GM18870 (cell line): ENCODE measurements around the gene ZNF837.

Experiments
- ATAC-seq: cut with Tn5 transposase; IDR thresholded peaks from one replicate; pipeline ENCODE4 v1.9.1; 2021; ENCODE audit warnings: moderate library complexity; ENCODE audit not compliant: unreplicated experiment

Gene ZNF837

DNA sequence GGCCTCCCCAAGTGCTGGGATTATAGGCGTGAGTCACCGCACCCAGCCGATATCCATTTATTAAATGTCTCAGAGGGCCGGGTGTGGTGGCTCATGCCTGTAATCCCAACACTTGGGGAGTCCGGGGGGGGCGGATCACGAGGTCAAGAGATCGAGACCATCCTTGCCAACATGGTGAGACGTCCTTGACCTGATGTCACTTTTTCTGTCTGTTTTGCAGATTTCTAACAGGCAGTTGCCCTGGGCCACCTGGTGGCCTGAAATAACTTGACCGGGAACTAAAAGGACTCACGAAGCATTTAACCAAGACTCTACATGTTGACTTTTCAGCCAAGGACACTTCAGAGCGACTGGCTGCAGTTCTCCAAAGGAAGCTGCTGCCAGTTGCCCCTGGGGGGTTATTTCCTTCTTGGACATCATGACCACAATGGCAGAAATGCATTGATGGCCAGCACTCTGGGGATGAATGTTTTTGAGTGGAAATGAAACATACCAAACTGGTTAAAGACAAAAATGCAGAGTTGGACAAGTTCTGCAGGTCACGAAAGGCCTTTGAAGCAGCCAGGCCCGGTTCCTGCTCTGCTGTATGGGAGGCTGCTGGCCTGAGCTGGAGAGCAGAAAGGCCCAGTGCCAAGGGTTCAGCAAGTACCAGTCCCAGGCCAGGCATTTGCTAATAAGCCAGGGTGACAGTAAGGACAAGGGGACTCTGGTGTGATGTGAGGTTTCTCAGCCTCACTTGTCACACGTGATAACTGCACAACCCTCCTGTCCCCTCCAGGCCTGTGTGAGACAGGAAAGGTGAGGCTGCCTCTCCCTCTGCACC is 8.3 kb downstream of the ZNF837 start:
- ATAC-seq = no peak

DNA sequence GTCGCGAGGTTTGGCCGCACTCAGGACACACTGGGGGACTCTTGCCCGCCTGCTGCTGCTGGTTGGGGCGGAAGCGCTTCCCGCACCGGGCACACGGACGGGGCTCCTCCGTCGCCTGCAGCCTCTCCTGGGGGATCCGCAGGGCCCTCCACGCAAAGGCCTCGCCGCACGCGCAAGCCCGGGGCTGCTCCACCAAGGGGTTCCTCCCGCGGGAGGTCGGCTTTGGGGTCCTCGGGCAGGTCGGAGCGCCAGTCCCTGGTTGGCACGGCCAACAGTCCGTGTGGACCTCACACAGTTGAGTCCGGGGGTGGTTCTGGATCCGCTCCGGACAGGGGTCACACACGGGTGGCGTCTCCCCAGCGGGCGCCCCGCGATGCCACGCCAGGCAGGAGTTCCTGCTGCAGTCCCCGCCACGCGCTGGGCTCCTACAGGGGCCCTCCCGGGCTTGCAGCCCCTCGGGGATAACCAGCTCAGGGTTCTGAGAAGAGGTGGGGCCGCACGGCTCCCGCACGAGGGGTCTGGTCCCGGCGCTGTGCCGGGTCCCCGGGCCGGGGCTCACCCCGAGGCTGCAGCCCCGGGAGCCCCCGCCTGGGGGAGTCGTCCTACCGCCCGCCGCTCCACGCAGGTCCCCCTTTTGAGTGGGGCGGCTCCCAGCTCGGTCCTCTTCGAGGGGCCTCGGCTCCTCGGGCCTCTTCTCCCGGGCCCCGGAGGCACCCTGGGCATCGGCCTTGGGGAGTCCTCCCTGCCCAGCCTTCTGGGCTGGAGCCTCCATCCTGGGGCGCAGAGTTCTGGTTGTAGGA is 12.1 kb downstream of the ZNF837 start:
- ATAC-seq = no peak

DNA sequence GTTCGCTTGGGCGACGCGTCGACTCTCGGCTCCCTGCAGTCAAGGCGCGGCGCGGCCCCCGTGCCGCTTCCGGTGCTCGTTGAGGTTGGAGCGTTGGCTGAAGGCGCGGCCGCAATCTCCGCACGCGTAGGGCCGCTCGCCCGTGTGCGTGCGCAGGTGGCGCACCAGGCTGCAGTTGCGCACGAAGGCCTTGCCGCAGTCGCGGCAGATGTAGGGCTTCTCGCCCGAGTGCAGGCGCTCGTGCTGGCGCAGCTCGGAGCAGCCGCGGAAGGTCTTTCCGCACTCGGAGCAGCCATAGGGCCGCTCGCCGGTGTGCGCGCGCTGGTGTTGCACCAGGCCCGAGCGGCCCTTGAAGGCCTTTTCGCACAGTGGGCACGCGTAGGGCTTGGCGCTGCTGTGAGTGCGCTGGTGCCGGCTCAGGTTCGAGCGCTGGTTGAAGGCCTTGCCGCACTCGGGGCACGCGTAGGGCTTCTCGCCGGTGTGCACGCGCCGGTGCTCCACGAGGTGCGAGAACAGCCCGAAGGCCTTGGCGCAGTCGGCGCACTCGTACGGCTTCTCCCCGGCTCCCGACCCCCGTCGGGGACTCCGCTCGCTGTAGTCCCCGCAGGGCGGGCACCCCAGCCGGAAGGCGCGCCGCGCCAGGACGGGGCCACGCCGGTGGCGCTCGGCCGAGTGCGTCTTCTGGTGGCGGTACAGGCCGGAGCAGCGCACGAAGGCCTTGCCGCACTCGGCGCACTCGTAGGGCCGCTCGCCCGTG is 13.0 kb downstream of the ZNF837 start:
- no peak for ATAC-seq

DNA sequence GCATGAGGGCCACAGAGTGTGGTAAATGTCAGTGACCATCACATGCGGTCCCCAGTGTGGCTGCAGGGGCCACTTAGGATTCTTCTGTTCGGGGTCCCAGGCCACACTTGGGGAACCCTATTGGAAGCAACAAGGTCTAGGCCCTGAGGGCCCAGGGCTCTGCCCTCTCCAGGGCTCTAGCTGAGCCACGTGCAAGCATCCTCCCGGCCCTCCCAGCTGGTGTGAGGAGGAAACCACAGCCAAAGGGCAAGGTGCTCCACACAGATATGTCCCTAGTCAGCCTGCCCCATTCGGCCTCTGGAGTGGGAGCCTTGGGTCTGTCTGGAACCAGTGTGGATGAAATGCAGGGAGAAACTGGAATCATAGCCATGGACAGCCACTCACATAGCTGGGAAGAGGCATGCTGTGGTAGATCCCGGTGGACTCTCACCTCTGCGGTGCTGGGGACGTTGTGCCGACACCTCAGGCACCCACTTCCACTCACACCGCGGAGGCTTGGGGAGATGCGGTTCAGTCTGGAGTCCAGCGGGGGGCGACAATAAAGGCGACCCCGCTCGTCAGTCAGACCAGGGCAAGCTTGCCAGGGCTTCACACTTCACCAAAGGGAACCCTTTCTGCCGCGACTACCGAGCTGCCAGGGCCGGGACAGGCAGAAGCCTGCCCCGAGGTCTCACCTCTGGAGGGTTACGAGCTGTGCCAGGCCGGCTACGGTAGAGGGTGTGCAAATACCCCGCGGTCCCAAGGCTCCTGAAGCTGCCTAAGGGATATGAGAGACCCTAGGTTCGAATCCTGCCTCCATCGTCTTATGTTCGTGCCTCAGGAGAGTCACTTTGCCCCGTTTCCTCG is 14.0 kb downstream of the ZNF837 start:
- ATAC-seq = no peak

DNA sequence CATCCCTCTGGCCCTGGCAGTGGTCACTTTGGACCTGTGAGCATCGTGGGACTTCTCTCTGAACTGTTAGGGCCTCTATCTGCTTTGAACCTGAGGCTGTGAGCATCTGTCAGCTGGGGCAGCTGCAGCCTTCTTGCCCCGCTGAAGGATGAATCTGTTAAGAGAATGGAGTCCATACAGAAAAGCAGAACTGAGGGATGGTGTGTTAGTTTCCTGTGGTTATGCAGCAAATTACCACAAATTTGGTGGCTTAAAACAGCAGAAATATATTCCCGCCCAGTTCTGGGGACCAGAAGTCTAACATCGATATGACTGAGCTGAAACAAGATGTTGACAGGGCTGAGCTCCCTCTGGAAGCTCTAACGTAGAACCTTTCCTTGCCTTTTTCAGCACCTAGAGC is 16.7 kb downstream of the ZNF837 start:
- ATAC-seq = no peak

DNA sequence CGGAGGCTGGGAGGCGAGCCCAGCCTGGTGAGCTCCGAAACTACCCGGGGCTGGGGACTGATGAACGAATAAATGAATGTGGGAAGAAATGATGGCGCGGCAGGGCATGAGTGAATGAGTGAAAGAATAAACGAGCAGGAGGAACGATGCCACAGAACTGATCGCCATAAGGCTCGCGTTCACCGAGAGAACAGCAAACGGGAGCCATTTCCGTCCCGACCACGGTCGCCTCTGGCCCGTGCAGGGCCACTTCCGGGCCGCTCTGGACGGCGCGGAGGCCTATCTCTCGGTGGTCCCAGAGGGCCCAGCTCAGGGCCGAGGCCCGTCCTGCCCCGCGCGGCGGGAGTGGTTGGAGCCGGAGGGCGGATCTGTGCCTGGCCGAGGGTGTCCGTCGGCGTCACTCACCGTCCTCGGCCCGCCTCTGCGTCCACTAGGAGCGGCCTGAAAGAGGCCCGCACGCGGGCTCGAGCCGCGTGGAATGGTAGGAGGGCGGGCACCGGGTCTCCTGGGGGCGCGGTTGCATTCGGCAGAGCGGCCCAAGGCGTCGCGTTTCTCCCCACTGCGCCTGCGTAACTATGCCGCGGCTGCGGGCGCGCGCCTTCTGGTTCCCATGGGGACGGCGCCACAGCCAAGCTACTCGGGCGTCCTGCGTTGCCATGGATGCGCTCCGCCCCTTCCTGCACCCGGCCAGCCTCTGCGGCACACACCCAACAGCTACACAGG is 18.4 kb downstream of the ZNF837 start, which contains the start of gene ZNF497:
Gene ZNF497, minus strand, starts transcription at position 480 of the 723 bp plus-strand sequence. CDS start 5,116 bp downstream, outside the sequence.
- ATAC-seq = peak; percentile 71

DNA sequence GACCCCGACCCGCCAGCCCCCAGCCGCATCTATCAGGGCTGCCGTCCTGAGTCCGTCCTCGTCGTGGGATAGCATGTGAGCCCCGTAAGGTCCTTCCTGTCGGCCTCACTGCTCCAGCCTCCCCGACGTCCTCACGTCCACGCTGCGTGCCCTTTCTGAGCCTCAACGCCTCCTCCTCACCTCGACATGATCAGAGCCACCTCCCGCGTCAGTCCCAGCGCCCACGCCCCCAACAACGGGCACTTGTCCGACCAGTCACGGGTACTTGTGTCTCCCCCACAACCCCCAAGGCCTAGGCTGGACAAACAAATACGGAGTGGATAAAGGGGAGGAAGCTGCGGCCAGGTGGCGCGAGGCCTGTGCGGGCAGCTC is 18.9 kb downstream of the ZNF837 start:
- ATAC-seq = no peak

DNA sequence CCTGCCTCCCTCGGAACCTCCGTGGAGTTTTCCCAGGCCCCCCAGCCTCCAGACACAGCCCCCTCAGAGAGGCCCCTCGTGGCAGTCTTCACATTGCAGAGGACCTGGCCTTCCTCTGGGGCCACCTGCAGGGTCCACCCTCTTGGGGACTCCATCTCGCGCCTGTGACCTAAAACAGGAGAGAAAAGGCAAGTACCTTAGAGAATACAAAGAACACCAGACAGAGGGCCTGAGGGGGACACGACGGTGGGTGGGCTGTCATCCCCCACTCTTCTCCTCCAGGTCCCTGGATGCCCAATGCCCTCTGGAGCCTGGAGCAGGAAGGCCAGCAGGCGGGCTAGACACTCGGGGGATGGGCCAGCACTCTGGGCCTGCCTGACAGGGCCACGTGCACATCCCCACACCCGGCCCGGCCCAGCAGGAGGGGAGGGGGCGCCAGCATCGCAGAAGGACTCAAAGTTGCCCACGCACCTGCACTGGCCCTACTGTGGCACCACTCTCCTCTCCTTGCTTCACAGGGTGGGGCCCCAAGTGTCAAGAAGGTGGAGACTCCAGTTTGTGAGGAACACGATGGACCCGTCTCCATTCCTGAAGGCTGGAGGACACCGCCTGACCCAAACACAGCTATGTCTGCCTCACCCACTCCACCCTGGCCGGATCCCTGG is 23.2 kb downstream of the ZNF837 start:
- ATAC-seq = no peak

DNA sequence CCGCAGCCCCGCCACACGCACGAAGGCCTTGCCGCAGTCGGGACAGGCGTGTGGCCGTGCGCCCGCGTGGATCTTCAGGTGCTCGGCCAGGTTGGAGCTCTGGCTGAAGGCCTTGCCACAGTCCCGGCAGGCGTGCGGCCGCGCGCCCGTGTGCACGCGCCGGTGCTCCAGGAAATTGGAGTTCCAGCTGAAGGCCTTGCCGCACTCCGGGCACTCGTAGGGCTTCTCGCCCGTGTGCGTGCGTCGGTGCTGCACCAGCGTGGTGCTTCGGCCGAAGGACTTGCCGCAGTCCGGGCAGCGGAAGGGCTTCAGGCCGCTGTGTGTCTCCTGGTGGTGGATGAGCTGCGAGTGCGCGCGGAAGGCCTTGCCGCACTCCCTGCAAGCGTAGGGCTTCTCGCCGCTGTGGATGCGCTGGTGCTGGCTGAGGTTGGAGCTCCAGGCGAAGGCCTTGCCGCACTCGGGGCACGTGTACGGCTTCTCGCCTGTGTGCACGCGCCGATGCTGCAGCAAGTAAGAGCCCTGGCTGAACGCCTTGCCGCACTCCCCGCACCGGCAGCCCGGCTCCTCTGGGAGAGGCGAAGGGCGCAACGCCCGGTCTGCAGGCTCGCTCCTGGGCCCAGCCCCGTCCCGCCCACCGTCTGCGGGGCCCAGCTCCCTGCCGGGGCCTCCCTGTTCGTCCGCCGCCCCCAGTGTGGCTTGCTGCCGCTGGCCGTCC is 23.9 kb downstream of the ZNF837 start:
- ATAC-seq = no peak

DNA sequence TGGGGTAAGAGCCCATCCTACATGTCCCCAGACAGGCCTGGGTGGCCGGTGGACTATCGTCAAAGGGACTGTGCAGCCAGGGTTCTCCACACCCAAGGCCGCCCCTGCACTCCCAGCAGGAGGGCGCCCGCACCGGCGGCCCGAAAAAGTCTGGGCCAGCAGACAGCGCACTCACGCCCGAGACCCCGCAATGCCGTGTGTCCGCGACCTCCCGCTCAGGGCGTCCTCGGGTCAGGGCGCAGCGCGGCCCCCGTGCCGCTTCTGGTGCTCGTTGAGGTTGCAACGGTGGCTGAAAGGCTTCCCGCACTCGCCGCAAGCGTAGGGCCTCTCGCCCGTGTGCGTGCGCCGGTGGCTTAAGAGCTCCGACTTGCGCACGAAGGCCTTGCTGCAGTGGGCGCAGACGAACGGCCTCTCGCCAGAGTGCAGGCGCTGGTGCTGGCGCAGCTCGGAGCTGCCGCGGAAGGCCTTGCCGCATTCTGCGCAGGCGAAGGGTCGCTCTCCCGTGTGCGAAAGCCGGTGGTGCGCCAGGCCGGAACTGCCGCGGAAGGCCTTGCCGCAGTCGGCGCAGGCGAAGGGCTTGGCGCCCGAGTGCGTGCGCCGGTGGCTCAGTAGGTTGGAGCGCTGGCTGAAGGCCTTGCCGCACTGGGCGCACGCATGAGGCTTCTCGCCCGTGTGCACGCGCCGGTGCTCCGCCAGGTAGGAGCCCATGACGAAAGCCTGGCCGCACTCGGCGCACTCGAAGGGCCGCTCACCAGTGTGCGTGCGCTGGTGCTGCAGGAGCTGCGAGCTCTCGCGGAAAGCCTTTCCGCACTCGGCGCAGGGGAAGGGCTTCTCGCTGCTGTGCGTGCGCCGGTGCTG is 24.7 kb downstream of the ZNF837 start:
- ATAC-seq = no peak

DNA sequence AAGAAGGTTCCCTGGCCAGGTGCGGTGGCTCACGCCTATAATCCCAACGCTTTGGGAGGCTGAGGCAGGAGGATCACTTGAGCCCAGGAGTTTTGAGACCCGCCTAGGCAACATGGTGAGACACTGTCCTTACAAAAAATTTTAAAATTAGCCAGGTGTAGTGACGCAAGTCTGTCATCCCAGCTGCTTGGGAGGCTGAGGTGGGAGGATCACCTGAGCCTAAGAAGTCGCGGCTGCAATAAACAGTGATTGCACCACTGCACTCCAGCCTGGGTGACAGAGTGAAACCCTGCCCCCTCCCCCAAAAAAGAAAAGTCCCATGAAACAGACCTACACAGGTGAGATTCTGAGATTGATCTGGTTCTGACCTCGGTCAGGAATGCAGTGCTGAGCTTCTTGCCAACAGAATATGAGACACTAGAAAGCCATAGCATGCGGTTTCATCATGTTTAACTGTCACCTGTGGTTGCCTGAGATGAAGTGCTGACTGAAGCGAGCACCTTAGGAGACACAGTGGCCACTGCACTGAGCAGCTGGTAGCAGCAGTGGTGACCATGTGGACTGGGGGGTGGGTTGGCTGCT is 25.5 kb downstream of the ZNF837 start:
- ATAC-seq = no peak

DNA sequence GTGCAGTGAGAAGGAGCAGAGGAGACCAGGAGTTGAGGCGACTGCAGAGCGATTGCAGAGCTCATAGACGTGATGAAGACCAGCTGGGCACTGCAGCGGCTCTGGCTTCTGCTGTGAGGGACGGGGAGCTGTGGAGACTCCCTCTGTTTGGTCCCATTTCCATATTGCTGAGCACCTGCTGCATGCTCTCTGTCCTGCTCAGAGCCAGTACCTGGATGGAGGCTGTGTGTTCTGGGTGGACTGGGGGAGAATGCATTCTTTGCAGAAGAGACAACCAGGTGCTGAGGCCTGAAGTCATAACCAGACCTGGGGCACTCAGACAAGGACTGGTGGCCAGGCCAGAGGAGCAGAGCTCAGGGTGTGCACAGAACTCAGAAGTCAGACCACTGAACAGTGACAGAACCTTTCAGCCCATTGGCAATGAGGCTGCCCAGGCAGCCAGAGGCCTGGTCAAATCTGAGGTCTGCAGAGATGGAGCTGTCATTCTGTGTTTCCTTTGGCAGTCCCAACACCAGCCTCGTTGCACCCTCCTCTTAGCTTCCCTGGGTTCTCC is 26.3 kb downstream of the ZNF837 start:
- ATAC-seq = no peak

DNA sequence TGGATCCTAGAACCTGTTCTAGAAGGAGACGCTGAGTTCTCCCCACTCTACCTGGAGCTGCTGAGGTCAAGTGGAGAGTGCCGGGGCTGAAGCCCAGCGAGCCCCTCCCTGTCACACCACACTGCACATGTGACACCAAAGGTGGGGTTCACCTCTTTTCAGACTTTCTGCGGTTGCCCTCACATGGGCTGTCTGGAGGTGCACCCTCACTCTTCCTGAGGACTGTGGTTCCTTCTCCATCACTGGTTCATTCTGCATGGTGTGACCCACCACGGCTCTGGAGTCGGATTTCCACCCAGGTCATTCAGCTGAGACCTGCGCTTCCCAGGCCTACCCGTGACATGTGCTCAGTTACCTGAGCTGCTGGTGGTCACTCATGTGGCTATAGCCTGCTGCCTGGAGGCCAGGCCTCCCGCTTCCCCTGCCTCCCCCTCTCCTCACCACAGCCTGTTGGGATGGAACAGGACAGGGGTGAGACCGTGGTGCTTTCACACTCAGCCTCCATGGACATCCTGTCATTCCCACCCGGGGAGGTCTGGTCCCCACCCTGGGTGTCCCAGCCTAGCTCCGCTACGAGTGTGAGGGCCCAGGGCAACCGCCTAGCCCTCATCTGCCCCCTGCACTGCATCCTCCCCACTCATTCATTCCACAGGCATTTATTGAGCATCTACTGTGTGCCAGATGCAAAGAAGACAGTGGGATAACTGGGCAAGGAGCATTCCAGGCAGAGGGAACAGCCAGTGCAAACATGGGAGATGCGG is 26.9 kb downstream of the ZNF837 start:
- ATAC-seq = no peak

DNA sequence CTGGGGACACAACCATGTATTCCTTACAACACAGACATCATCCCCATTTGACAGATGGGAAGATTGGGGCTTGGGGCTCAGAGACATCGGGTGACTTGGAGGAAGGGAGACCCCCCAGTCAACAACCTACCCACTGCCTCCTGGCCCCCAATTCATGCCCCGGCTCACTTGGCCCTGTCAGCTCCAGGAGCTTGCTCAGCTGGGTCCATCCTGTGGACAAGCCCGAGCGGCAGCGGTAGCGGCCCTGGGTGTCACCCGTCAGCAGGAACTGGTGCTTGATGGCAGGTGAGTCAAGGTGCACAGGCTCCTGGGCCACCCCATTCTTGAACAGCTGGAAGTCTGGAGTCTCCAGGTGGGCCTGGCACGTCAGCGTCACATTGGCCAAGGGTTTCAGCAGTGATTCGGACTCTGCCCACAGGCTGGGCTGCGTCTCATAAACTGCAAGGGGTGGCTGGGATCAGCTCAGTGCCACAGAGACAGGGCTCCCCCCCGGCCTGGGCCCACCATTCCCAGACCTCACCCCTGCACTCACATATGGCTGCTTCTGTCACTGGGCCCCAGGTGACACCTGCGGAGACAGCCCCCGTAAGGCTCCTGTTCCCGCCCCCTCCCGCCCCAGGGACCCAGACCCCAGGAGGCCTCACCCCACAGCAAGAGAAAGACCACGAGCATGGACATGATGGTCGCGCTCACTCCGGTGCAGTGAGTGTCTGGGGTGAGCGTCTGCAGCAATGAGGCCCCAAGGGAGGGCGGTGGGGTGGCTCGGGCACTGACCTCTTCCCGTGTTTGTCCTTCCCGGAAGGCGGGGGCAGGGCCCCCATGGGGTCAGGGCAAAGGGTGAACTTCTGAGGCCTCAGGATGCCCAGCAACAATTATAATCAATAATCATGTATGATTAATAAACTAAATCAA is 27.8 kb downstream of the ZNF837 start, which contains the start of gene A1BG:
Gene A1BG, minus strand, starts transcription at position 733 of the 912 bp plus-strand sequence. Its CDS starts 55 bp downstream, at position 678.
- ATAC-seq = no peak
